GM19463 (cell line): ENCODE data around the gene DCP1B.

ENCODE experiments used
- ATAC-seq: cut with Tn5 transposase; IDR thresholded peaks from one replicate; pipeline ENCODE4 v1.9.1; 2021; ENCODE audit warnings: mild to moderate bottlenecking, moderate library complexity; ENCODE audit not compliant: unreplicated experiment

The DCP1B gene

DNA sequence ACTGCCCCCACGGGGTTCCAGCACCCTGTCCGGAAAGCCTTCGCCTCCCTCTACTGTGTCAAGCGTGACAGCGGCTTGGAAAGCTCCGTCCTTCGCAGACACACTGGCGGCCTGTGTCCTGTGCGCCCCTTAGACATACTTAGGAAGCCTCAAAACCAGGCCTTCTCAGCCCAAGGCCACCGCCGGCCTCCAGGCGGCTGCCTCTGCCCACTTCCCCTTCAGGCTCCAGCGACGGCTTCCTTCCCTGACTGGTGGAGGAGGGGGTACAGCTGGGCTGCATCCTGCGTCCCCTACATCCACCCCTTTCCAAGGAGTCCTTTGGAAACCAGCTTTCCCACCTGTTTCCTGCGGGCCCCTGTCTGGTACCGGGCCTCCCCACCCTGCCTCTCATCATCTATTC lies 83.3 kb downstream of the DCP1B start:
- ATAC-seq, result no peak

DNA sequence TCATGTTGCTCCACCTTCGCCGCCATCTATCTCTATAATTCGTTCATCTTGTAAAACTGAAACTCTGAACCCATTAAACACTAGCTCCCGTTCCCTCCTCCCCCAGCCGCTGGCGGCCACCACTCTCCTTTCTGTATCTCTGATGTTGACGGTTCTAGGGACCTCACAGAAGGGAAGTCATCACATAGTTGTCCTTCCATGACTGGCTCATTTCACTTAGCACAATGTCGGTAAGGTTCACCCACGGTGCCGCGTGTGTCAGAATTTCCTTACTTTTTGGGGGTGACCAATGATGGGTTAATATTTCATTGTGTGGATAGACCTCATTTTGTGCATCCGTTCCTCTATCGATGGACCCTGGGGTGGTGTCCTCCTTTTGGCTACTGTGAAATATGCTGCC lies 83.8 kb downstream of the DCP1B start:
- no peak for ATAC-seq

DNA sequence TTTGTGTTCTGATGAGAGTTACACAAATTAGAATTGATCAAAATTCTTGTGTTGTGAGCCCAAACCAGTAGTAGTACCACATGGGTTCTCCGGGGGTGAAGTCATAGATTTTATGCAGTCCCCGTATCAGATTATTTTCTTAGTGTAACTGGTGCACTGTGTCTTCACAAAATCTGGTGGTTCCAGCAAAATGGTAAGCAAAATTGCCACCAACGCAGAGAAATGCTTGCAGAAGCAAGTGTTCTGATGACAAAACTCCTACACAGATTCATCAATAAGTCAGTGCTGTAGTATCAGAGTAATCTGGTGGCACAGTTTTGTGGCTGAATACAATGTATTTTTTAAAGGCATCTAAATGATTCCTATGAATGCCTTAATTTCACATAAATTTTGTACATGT lies 84.5 kb downstream of the DCP1B start:
- no peak for ATAC-seq

DNA sequence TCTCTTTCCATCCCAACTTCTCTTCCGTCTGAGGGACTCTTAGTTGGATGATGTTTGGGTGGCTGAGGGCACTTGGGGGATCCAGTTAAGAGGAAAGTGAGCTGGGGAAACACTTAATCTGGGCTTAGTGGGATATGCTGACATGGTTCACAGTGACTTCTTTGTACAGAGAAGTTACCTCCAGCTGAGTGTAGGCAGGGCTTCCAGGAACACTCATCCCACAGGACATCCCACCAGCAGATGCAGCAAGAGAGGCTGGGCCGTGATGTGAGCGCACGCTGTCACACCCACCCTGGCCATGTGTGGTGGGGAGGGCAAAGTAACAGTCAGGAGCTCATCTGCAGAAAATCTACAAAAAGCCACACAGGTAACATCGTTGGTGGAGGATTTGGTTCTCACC lies 85.0 kb downstream of the DCP1B start:
- no peak for ATAC-seq

DNA sequence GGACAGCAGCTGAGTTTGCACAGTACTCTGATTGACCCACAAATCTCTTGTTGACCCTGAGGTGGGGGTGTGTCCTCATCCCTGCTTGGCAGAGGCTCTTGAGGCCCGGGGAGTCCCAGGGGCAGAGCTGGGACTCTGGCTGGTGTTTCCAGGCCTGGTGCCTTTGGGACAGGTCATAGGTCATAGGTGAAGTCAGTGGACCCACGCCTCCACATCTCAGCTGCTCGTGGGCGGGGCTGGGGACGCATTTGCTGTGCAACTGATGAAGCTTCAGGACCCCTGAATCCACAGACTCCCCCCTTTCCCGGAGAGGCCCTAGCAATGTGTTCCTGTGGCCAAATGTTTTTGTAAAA lies 85.4 kb downstream of the DCP1B start:
- no peak for ATAC-seq

DNA sequence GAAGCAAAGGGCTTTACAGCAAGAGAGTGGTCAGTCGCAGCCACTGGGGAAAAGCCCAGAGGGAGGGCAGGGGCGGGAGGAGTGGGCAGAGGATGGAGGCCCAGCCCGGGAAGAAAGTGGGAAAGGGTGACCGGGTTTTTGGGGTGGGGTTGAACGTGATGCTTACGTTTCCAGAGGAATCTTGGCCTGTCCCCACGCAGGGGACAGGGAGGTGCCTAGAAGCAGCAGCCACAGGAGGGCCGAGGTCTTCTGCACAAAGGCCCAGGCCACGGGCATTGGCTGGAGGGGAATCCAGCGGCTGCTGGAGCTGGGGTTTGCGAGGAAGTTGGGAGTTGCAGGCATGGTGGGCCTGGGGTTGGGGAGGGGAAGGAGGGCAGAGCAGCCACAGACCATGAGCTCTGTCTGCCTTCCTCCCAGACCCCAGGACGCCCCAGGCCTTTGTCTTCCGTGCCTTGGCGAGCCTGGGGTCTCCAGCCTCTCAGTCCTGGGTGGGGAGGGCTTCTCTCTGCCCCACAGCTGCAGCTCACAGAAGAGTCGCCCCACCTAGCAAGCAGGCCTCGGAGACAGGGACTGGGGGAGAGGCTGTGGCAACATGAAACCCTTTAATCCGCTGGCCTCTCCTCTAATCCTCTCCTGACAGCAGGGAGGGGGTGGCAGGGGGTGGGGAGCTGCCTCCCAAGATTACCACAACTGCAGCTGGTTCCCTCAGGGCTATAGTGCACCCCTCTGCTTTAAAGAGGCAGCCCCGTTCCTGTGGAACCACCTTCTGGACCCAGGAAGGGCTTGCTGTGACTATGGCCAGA lies 86.0 kb downstream of the DCP1B start, which contains the start of gene CACNA2D4:
CACNA2D4 (minus strand) TSS at position 572 of the 803 bp plus-strand sequence; CDS start at position 393, 179 bp downstream.
- no peak for ATAC-seq

DNA sequence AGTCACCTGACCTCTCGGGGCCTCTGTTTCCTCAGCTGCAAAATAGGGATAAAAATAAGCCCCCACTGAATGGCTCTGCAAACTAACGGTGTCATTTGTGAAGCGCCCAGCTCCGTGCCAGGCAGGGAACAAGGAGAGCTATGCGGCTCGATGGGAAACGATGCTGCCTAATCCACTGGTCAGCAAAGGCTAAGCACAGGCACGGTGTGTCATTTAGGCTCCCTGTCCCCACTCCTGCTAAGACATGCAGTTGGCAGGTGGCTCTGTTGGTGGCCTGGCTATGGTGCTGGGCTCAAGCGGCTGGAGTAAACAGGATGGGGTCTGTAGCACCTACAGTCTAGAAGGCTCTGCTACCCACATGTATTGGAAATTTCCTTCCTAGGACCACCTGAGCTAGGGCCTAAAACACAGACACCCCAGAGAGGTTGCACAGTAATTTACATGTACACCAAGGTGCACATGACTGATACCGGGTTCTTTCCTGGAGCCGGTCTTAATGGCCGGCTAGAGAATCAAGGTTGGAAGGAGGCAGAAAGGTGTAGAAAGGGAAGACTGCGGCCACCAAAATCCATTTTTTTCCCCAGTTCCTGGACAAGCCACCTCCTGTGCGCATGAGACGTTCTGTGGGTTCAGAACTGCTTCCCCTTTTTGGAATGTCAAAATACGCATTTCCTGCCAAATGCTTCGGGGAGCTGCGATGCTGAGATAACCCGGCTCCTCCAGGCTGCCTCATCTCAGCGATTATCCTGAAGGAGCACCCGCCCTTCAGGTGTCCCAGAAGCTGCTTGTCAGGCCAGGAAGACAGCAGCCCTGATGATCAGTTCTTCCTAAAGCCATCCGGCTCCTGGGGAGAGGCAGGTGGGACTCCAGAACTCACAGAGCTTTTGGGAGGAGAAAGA lies 86.8 kb downstream of the DCP1B start:
- no peak for ATAC-seq

DNA sequence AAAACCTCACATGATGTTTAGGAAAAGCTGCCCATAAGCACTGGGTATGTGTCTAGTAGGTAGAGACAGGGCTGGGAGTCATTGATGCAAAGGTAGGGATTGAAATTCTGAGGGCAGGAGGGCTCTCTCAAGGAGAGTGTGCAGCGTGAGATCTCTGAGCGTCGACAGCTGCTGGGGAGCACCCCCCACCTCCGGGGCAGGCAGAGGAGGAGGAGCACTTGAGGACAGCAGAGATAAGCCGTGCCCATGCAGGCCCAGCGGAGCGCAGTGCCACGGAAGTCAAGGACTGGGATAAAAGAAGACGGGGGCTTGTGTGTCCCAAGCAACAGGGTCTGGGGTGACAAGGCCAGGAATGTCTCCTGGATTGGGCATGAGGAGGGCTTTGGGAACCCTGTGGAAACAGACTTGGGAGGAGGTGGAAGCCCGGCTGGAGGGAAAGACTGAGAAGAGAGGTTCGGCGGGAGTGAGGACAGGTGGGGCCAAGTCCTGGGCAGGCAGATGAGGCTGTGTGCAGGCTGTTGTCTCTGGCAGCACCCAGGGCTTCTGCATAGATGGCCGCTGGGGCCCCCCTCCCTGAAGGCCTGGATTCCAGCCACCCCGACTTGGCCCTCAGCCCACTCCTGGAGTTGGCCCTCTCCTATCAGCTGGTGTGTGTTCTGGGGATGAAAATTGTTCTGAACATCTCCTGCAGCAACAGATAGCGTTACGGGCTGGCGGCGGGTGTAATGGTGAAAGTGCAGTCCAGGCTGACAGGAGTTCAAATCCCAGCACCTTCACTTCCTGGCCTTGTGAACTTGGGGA lies 87.7 kb downstream of the DCP1B start:
- no peak for ATAC-seq

DNA sequence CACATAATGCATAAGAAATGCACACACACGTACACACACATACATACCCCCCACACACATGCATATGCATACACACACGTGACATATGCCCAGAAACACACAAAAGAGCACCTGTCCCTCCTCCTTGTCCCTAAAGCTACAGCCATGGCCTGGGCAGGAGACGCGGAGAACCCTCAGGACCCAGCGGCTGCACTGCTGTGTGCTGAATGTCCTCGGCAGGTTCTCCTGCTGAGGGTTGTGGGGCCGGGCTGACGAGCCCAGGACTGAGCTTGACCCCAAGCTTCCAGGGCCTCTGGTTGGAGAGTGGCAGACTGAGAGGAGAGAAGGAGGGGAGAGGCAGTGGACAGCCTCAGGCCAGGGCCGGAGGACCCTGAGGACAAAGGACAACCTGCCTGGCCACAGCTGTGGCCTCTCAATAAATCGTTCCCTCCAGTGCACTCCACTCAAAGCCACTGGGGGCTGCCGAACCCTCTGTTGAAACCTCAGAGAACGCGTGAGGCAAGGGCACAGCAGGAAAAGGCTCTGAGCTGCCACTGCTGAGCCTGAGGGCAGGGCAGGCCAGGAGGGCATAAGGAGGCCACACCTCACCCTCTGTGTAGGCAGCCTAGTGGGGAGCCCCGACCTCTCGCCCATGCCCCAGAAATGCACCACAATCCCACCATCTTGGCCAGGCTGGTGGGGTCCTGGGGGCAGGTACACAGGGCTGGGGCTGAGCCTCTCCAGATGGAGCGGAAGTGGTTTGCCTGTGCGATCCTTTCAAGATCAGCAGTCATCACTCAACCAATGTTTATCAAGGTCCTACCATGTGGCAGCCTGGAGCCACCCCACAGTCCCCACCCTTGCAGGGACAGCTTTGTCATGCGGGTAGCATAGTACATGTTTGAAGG lies 88.9 kb downstream of the DCP1B start:
- ATAC-seq, result no peak

DNA sequence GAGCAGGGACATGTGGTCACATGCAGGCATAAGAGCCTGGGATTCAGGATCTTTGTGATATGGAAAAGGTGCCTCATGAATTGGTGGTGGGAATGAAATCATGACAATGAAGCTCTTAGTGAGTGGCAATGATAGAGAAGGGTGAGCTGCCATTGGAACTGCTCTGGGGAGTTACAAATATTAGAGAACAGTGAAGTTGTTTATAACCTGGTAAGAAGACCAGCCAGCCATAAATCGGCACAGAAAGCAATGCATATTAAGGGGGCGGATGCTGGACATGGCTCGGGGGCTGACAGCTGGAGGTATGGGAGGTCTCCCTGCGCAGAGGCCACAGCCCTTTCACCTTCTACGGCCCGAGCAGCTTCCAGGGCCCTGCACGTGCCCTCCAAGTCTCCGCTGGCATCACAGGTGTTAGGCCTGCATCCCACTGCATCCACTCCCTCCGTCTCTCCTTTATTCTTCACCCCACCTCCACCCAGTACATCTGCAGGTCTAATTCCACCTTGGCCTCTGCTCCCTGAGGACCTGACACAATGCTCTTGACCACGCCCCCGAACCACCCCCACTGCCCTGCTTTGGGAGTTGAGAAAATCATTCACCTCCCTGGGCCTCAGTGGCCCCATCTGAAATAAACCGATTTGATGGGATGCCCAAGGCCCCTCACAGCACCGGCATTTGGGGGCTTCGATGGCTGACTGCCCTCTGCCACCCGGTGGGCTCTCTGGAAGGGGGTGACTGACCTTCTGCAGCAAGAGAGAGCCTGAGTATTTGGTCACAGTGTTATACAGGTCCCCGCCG lies 89.9 kb downstream of the DCP1B start:
- ATAC-seq, result no peak

DNA sequence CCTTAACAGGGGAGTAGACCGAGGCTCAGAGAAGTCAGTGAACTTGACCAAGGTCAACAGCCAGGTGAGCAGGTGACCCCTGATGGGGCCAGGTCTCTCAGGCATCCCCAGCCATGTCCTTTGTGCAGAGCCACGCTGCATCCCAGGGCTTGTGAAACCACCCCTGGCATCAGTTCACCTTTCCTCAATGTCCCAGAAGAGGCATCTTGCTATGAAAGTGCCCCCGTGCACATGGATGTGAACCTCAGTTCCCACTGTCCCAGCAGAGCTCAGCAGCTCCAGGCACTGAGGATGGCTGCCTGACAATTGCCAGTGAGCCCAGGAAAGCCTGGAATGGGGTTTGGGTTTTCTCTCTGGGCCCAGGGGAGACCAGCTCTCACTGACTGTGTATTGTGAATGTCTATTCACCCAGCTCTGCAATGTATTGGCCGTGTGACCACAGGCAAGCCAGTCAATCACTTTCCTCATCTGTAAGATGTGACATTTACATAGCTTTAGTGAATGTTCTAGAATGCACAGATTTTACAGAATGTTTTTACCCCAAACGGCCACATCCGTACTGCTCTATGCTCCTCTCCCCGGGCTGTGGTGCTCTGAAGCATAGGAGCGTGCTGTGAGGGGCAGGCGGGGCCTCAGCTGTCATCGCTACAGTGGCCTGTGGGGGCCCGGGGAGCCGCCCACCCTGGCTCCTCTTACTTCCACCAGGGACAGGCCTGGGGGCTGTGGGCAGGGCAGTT lies 90.7 kb downstream of the DCP1B start:
- ATAC-seq, result no peak

DNA sequence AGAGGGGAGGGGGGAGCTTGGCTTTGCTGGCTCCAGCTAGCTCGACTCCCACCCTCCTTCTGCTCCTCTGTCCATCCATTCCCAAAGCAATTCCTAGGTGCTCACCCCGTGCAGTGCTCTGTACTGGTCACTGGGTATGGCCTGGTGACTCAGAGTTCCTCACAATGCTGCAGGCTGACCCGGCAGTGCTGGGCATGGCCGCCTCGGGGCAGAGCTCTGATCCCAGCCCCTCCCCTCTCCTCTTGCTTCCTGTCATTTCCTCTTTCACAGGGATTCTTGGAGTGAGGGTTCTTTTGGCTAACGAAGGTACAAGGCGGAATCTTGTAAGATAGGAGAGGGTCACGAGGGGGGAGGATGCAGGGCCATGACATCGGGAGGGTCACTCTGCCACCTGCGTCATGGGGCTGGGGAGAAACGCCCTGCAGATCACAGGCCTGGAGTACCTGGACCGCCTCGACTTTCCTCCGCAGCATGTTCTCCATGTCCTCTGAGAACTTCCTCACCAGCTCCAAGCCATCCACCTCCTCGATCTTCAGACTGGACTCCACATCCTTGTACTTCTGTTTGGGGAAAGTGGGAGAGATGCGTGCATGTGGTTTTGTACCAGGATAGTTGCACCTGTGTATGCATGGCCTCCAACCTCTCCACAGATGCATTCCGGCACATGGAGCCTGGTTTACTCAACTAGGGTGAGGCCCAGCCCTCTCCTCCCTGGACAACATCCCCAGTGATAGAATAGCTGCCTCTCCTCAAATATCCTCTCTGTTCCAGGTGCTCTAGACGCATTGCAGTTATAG lies 91.5 kb downstream of the DCP1B start:
- ATAC-seq, result no peak

DNA sequence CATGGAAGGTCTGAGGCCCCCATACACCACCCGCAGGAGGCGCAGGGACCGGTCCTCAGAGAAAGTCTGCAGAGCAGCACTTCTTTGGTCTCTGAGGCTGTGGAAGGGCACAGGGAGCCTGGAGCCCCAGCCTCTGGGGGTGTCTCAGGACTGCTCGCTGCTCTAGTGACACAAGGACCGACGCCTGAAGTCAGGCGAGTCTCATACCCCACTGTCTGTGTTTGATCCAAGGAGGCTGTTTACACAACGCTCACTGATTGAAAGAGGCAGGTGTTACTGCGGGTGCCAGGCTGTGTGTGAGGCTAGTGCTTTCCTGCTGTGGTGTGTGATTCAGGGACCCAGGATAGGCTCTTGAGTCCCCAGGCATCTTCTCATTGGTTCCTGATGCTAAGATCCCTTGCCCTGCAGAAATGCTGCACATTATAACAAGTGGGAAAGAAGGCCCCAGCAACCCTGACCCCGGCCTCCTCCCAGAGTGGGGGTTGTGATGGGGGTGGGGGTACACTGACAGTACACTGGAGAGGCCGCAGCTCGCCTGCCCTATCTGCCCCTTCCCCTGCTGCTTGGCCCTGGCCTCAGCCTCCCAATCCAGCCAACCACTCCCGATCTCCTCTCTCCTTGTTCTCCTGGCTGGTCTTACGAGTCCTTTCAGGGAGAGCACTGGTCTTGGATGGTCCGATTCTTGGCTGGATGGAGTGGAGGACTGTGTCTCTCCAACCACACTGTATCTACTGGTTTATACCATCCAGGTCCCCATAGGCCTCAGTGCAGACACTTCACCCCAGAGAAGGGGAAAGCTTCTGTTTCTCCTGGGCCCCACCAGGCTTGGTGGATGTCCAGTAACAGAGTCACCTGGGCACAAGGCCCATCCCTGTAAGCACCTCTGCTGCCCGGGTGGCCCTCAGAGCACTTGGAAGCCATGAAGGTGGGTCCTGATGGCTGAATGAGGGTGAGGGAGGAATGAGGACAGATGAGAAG lies 92.4 kb downstream of the DCP1B start:
- ATAC-seq, result no peak

DNA sequence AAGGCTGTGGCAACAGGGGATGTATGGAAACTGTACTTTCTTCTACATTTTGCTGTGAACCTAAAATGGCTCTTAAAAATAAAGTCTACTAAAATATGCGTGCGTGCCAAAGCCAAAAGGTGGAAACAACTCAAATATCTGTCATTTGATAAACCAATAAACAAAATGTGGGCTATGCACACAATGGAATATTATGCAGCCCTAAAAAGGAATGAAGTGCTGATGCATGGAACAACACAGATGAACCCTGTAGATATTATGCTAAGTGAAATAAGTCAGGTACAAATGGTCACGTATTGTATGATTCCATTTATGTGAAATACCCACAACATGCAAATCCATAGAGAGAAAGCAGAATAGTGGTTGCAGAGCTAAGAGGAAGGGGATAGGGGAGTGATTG lies 93.8 kb downstream of the DCP1B start:
- ATAC-seq, result no peak

DNA sequence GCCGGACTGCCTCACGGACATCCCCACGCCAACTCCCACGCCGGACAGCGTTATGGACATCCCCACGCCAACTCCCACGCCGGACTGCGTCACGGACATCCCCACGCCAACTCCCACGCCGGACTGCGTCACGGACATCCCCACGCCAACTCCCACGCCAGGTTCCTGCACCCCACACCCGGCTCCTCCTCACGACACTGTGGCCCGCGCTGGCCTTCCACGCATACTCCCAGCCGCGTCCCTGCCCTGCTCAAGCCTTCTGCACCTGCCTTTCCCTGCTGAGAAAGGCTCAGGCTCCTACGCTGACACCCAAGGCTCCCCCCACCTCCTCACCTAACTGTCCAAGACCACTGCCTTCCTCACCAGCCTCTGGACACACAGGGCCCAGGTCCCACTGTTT lies 95.5 kb downstream of the DCP1B start:
- ATAC-seq, result no peak

DNA sequence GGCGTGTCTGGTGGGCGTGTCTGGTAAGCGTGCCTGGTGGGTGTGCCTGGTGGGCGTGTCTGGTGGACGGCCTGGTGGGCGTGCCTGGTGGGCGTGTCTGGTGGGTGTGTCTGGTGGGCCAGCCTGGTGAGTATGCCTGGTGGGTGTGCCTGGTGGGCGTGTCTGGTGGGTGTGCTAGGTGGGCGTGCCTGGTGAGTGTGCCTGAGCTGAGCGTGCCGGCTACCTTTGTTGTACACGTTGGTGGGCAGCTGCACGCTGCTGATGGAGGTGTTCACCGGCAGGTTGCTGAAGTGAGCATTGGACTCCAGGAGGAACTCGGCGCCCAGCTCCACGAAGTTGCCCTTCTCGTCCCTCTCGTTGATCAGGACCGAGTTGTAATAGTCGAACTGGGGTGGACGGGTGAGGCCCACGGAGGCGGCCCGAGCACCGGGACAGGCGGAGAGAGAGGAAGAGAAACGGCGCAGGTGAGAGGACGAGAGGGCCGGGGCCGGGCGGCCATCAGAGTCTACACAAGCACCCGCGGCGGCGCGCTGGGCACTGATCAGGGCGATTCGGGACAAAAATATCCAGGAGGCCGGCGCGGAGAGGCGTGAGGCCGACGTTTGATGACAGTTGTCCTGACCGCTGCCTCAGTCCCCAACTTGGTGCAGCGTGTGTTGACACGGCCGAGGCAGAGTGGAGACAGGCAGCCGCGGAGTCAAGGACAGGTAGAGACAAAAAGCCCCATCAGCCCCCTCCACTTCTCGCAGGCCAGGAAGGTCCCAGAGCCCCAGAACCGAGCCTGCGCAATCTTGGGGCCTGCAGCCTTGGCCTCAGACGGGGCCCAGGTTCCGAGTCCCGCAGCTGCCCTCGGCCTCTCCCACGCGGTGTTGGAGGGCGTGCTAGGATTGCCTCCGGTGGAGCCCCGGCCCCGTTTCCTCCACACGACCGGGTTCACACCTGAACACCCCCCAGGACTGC lies 96.3 kb downstream of the DCP1B start:
- no peak for ATAC-seq
